Right renal pelvis (tissue), 4 donors: ENCODE data around the gene PRPF40B. TPM values are rescaled to one million over a fixed set of nuclear protein-coding genes. Genes with fewer than 3 reads are reported as not detected.

Experiments
- DNase-seq, 4 donors: peaks; one replicate each; pipeline ENCODE4 v3.0.0-alpha.2; 2013; ENCODE audit warnings: low read depth in 4 of 4, low spot score in 3 of 4, missing footprints in 1 of 4
- polyA plus RNA-seq, 4 donors: library from polyadenylated mRNA; unstranded; fragments of 120-200 nt; gene quantifications; one replicate each; pipeline ENCODE4 v1.2.1, GENCODE V29; 2013; ENCODE audit not compliant: insufficient read length in 4 of 4

The PRPF40B gene
- polyA plus RNA-seq, 4 donors, result 21.1 to 26.0 (median 23.8) TPM

GRCh38 chr12:49635036-49635435 is 11.7 kb downstream of the PRPF40B start:
- no peak for DNase-seq

GRCh38 chr12:49635656-49636055 is 12.3 kb downstream of the PRPF40B start:
- no peak for DNase-seq

DNA sequence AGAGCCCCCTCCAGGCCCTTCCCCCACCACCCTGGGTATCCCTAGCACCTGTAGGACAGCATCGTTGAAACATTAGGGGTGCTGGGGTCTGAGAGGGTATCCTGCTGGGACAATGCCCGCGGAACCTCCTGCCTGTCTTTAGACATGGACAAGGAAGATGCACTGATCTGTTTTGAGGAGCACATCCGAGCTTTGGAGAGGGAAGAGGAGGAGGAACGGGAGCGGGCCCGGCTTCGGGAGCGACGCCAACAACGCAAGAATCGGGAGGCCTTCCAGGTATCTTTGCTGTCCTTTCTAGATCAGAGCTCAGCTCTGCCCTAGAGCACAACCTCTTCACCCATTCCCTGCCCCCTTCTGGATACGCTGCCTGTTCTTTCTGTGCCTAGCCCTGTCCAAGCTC is 13.2 kb downstream of the PRPF40B start:
- DNase-seq, result no peak

GRCh38 chr12:49636979-49637755 is 13.8 kb downstream of the PRPF40B start:
- DNase-seq, result peak in 1 of 4 donors; percentile 47

DNA sequence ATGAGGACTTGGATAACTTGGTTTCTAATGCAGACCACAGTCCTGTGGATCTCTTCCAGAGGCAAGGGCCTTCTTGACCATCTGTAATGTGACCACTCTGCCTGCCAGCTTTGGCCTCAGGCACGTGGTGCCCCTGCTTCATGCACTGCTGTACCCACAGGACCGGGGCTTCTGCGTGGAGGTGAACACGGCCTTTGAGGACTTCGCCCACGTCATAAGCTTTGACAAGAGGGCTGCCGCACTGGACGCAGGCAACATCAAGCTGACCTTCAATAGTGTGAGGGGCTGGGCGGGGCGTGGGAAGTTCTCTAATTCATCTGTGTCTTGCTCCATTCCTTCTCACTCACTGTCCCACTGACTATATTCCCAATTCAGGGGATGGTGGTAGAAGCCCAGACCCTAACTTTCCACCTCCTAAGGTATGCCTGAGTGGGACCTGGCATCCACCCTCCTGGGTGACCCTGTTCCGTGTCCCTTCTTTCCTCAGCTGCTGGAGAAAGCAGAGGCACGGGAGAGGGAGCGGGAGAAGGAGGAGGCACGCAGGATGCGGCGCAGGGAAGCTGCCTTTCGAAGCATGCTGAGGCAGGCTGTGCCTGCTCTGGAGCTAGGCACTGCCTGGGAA is 18.5 kb downstream of the PRPF40B start:
- DNase-seq, result no peak

- no peak for DNase-seq
Measured at GRCh38 chr12:49642370-49642802, 19.0 kb downstream of the PRPF40B start.

DNA sequence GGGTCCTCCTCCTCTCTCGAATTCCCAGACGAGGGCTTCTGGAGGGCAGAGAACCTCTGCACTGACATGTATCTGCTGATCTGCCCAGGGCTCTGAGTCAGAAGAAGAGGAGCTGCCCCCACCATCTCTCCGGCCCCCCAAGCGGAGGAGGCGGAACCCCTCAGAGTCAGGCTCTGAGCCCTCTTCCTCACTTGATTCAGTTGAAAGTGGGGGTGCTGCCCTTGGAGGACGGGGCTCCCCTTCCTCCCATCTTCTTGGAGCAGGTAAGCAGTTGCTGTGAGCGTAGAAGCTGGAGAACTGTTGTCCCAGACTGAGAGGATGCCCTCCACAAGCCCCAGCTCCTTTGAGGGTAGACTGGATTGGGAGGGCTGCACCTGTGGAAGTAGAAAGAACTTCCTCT is 19.8 kb downstream of the PRPF40B start:
- no peak for DNase-seq

- DNase-seq, result no peak
Measured at GRCh38 chr12:49643961-49644619, 20.7 kb downstream of the PRPF40B start.

GRCh38 chr12:49644620-49644994 is 21.2 kb downstream of the PRPF40B start:
- peak in 3 of 4 donors; percentile 68 to 75 (median 68) for DNase-seq

- no peak for DNase-seq
Measured at GRCh38 chr12:49645146-49646039, 22.0 kb downstream of the PRPF40B start.

GRCh38 chr12:49646331-49646830 is 23.0 kb downstream of the PRPF40B start:
- no peak for DNase-seq

- DNase-seq, result no peak
Measured at GRCh38 chr12:49646871-49647654, 23.7 kb downstream of the PRPF40B start.

DNA sequence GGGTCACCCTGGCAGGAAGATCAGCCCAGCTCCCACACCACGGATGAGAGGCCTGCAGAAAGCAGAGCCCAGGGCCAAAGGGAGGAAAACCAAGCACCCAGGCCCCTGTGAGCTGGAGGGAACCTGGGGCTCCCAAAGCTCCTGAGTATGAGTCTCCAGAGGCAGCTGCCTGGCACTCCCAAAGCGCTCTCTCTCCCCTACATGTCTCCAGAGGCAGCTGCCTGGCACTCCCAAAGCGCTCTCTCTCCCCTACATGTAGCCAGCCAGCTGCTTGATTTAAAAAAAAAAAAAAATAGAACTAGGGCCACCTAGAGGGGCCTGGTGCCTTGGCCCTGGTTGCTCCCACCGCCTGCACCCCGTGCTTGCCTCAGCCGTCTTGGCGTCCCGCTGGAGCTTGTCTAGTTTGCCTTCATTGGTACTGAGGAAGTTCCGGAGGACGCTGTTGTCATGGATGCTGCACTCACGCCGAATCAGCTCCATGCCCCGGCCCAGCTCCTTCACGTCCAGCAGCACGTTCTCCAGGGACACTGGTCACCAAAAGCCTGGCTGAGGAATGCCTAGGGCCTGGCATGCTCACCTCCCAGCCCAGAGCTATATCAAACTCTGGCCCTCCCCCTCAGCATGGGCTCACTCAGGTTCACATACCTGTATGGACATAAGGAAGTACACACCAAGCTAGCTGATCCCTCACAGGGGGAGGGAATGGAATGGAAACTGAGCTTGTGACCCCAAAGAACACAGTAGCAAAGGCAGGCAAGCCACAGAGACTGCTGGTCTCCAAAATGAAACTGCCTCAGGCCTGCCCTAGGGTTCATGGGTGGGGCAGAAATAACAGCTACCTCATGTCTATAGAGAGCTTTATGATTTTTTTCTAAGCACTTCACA is 24.7 kb downstream of the PRPF40B start:
- no peak for DNase-seq

DNA sequence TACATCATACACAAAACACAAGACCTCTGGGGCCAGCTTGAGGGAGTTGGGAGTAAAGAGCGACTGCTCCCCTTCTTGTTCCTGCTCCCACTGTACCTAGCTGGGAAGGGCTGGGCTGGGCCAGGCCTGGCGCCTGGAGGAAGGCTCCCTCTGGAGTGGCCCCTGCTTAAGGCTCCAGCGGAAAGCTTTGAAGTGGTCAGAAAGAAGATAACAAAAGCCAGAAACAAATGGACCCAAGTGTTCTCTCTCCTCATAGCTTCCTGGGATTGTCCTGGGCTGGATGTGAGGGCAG is 25.3 kb downstream of the PRPF40B start:
- no peak for DNase-seq

DNA sequence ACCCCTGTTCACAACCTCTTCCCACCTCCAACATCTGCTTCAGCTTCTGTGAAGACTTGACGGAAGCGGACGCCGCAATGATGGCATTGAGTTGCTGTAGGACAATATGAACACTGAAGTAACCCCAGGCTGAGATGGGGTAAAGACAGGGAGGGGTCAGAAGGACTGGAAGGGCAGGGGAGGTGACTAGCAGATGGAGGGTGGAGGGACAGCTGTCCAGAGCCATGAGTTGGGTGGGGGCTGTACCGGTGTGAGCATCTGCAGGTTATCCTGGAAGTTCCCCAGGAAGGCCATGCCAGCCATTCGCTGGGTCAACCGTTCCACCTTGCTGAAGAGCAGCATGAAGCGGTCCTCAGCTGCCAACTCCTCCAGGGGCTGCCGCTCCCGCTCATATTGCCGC is 26.1 kb downstream of the PRPF40B start:
- DNase-seq, result no peak

DNA sequence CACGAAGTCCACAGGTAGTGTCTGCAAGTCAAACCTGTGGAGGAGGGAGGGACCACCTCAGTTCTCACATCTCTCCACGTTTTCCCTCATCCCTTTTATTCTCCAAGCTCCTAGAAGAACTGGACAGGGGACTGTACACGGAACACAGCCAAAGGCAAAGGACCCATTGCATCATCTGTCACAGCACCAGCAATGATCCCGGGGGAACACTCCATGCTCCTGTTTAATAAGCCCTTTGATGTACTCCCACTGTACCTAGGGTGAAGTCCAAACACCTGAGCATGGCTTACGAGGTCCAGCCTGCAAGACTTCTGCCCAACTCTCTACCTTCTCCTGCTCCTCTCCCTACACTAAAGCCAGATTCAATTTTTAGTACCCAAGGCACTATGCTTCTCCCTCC is 26.5 kb downstream of the PRPF40B start:
- no peak for DNase-seq

- no peak for DNase-seq
Measured at GRCh38 chr12:49651855-49652254, 28.5 kb downstream of the PRPF40B start.

DNA sequence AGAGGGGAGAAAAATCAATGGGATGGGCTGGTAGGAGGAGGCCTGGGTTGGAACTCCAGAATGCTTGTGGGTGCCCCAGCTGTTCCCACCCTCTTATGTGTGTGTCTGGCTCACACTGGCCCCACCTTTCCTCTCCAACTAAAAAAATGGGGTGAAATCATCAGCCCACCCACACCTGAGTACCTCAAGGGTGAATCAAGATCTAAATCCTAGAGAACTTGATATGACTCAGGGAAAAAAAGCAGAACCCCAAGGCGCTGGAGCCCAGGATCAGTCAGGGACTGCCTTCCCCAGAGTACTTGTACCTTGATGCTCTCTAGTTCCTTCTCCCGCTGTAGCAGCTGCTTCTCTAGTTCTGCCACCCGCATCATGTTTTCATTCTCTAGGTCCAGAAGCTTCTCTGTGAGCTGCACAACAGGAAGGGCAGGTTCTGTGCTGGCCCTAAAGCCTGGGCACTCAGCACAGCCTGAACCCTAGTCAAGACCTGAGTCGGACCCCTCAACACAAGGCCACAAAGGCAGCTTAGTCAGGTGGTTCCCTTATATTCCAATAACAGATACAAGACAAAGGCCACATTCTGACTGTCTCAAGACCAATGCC is 29.7 kb downstream of the PRPF40B start:
- no peak for DNase-seq

GRCh38 chr12:49654715-49655114 is 31.4 kb downstream of the PRPF40B start:
- no peak for DNase-seq
